K562 (cell line): ENCODE measurements around the gene OR2S2. TPM values are rescaled to one million over a fixed set of nuclear protein-coding genes. Genes with fewer than 3 reads are reported as not detected.

ENCODE experiments used
- ATAC-seq: fragments of 200-7000 bp; cut with Tn5 transposase; 3 replicates; pipeline ENCODE4 v1.9.1; 2020; ENCODE audit warnings: moderate library complexity
- BruUV-seq: library from RNA; stranded (reverse); fragments of 400-500 nt; replicated peaks from 2 replicates; lab custom pipeline; 2021; lab: Mats Ljungman, UMichigan
- CTCF ChIA-PET: fragments of 300-600 bp; formaldehyde crosslinking; extraction: SDS; loops from one replicate; lab custom pipeline; 2021; ENCODE audit warnings: low intra/inter-chr PET ratio; lab: Yijun Ruan, JAX
- POLR2A ChIA-PET: fragments of 300-600, 350-650 bp; sonication (Branson Sonifier 250); formaldehyde crosslinking; extraction: SDS; loops from one replicate; lab custom pipeline; 2021; ENCODE audit warnings: antibody characterized with exemption, inconsistent platforms; lab: Yijun Ruan, JAX
- DNase-seq, 4 experiments: peaks; one replicate each; pipeline versions ENCODE4 v3.0.0 to v3.0.0-alpha.2; 2011 to 2018; ENCODE audit warnings: low spot score in 3 of 4, mixed read lengths in 3 of 4; ENCODE audit errors: extremely low read depth in 1 of 4
- FAIRE-seq: peaks from 2 replicates; lab custom pipeline; 2011; peaks lifted over from hg19 to GRCh38; lab: Jason Lieb, UNC
- H2AFZ ChIP-seq: 2 replicates; pipeline ENCODE4 v1.6.0; 2011; ENCODE audit warnings: low read depth, low read length, control low read depth, inconsistent platforms
- H3K27ac ChIP-seq: fragments of 200-600 bp; 3 replicates; pipeline ENCODE4 v1.8.0; 2011; ENCODE audit warnings: low read depth, mild to moderate bottlenecking, control low read depth, inconsistent platforms, low read length, moderate library complexity, mixed read lengths; ENCODE audit errors: extremely low read depth
- H3K27me3 ChIP-seq, 2 experiments: fragments of 300-600 bp in 1 of 2; 2 replicates in 1 of 2; 3 replicates in 1 of 2; pipeline versions ENCODE4 v1.6.0 to v1.8.0; 2011; ENCODE audit warnings: inconsistent platforms in 2 of 2, low read length in 2 of 2, mild to moderate bottlenecking in 1 of 2, mixed read lengths in 1 of 2, moderate library complexity in 1 of 2; ENCODE audit not compliant: control insufficient read depth in 2 of 2, insufficient read depth in 2 of 2
- H3K36me3 ChIP-seq: fragments of 300-600 bp; 3 replicates; pipeline ENCODE4 v1.8.0; 2011; ENCODE audit warnings: mild to moderate bottlenecking, low read length, inconsistent platforms; ENCODE audit not compliant: control insufficient read depth, insufficient read depth
- H3K4me1 ChIP-seq, 2 experiments: fragments of 200-600 bp in 1 of 2; replicated peaks in 1 of 2; 2 replicates in 1 of 2; 3 replicates in 1 of 2; pipeline versions ENCODE4 v1.5.1 to v1.8.0; 2011; ENCODE audit warnings: inconsistent platforms in 2 of 2, low read length in 2 of 2, mild to moderate bottlenecking in 1 of 2, mixed read lengths in 1 of 2, moderate library complexity in 1 of 2; ENCODE audit not compliant: control insufficient read depth in 2 of 2, insufficient read depth in 2 of 2
- H3K4me2 ChIP-seq: 2 replicates; pipeline ENCODE4 v1.6.1; 2011; ENCODE audit warnings: low read length, control low read depth, inconsistent platforms, mixed read lengths; ENCODE audit not compliant: insufficient read depth
- H3K4me3 ChIP-seq: fragments of 200-600 bp; sonication (generic), shearing (Covaris generic); 2 replicates; pipeline ENCODE4 v1.5.1; 2016; ENCODE audit warnings: control low read depth, inconsistent platforms
- H3K79me2 ChIP-seq: fragments of 200-600 bp; 3 replicates; pipeline ENCODE4 v1.8.0; 2011; ENCODE audit warnings: low read length, inconsistent platforms; ENCODE audit not compliant: control insufficient read depth, insufficient read depth
- H3K9ac ChIP-seq, 2 experiments: 2 replicates each; pipeline versions ENCODE4 v1.6.0 to v1.6.1; 2011; ENCODE audit warnings: low read depth in 2 of 2, low read length in 2 of 2, control low read depth in 1 of 2, inconsistent platforms in 1 of 2, mild to moderate bottlenecking in 1 of 2, mixed read lengths in 1 of 2; ENCODE audit not compliant: insufficient read depth in 1 of 2
- H3K9me1 ChIP-seq: one replicate; pipeline ENCODE4 v1.6.0; 2011; ENCODE audit warnings: inconsistent platforms, mild to moderate bottlenecking, low read length, moderate library complexity; ENCODE audit not compliant: control insufficient read depth, insufficient read depth
- H3K9me3 ChIP-seq: replicated peaks from 2 replicates; pipeline ENCODE4 v1.5.1; 2011; ENCODE audit warnings: low read depth, low read length, inconsistent platforms; ENCODE audit not compliant: control insufficient read depth, insufficient read depth
- H4K20me1 ChIP-seq: replicated peaks from 2 replicates; pipeline ENCODE4 v1.6.1; 2011; ENCODE audit warnings: low read length, inconsistent platforms, mixed read lengths; ENCODE audit not compliant: control insufficient read depth, insufficient read depth
- CTCF ChIP-seq, 3 experiments: IDR thresholded peaks in 2 of 3; conservative IDR thresholded peaks in 1 of 3; 2 replicates each; pipeline ENCODE4 v1.5.1; 2011 to 2012; ENCODE audit warnings: low read length in 3 of 3, mild to moderate bottlenecking in 3 of 3, control low read depth in 2 of 3, improper control_type of control experiment in 1 of 3, inconsistent platforms in 1 of 3, low read depth in 1 of 3, mixed read lengths in 1 of 3, moderate library complexity in 1 of 3; ENCODE audit not compliant: insufficient read depth in 2 of 3
- PRDM10 ChIP-seq: fragments of 450-650 bp; IDR thresholded peaks from 2 replicates; pipeline ENCODE4 v1.6.1; 2018; ENCODE audit not compliant: partially characterized antibody
- TRIM25 ChIP-seq: fragments of 450-650 bp; IDR thresholded peaks from 2 replicates; pipeline ENCODE4 v1.7.0; 2016; ENCODE audit warnings: borderline replicate concordance
- ZNF609 ChIP-seq: sonication (generic); formaldehyde crosslinking; IDR thresholded peaks from 2 replicates; pipeline ENCODE4 v1.8.1; 2023; ENCODE audit warnings: missing genetic modification reagents, mild to moderate bottlenecking, borderline replicate concordance
- WGBS: fragments of 100-300 bp; shearing (Covaris generic); methylation state at CpG from one replicate; pipeline ENCODE4 v1.1.6; 2016; ENCODE audit warnings: low coverage, mixed read lengths; ENCODE audit not compliant: insufficient coverage; ENCODE audit errors: missing lambda C conversion rate; 5-methylcytosine and 5-hydroxymethylcytosine counted together
- in situ Hi-C: fragments of 300-500 bp; cut with MboI; formaldehyde crosslinking; loops from 4 replicates; pipeline ENCODE4 v1.15.0; 2018; ENCODE audit warnings: inconsistent platforms, mixed read lengths
- intact Hi-C: fragments of 100-400 bp; cut with micrococcal nuclease; formaldehyde crosslinking; loops from 2 replicates; pipeline ENCODE4 v1.14.2; 2022
- polyA plus RNA-seq, 8 experiments: library from polyadenylated mRNA; depleted of rRNA in 4 of 8; stranded (reverse) in 5 of 8; unstranded in 3 of 8; fragments of >200 nt; fragmentation: Nextera tagmentation in 2 of 8; fragmentation: Illumina TruSeq in 1 of 8; extraction: Ambion mirVana in 2 of 8; extraction: Trizol in 1 of 8; gene quantifications; 2 replicates each; pipeline versions ENCODE4 v1.2.1 to v1.2.3, GENCODE V29; 2011 to 2014; ENCODE audit warnings: inconsistent platforms in 1 of 8, missing spikeins in 1 of 8
- total RNA-seq, 7 experiments: library from RNA; depleted of rRNA in 6 of 7; stranded (reverse); fragments of >200 nt in 6 of 7; fragmentation: Illumina TruSeq in 2 of 7; extraction: Trizol in 2 of 7; gene quantifications; 2 replicates each; pipeline versions ENCODE4 v1.2.1 to v1.2.3, GENCODE V29; 2011 to 2021; ENCODE audit warnings: low replicate concordance in 1 of 7

OR2S2 gene
- total and polyA plus RNA-seq, 9 of the 15 experiments (the other 6 are each of a cell fraction or from before 2014, with no cell fraction given), result not detected

- Histone ChIP-seq H3K9me3 (no peaks in the 10 kb centered on the region), H3K27me3 (no peaks in the 10 kb centered on the region), H3K79me2 (no peaks in the 10 kb centered on the region), H3K27ac (no peak overlapping the region), H3K4me1 (peaks cover 19 to 56% of the 10 kb centered on the region in 2 experiments; a peak in 4 of 5 replicates), H3K9me1 (no peaks in the 10 kb centered on the region), H3K36me3 (no peaks in the 10 kb centered on the region), H2AFZ (no peak overlapping the region), H3K9ac (peak overlapping the region in 1 of 2 experiments; percentile 9; a peak in 1 of 4 replicates), H3K4me2 (no peak overlapping the region), H4K20me1 (no peaks in the 10 kb centered on the region), H3K4me3 (no peak overlapping the region)
- ATAC-seq (peak; percentile 20; the same call in 1 of the 3 replicates), DNase-seq (no peak), FAIRE-seq (no peak)
- peak; percentile 19 for TF ChIP-seq PRDM10
- TF ChIP-seq ZNF609 (CRISPR knock-in tag), result no peak
- peak in 1 of 3 experiments; percentile 11; a peak in 2 of 6 replicates for TF ChIP-seq CTCF (IDR thresholded peaks at IDR 0.05 in 2 of 3, conservative IDR thresholded peaks at IDR 0.05 in 1 of 3; ENCODE audit: insufficient read depth in 2 of 3, low read depth in 1 of 3, low read length in 3 of 3)
- no peak for TF ChIP-seq TRIM25
- in situ Hi-C loops, result no loop called here
- intact Hi-C loops, result no loop called here
- BruUV-seq, result no TSS peak
- 77% methylated on average over 19 of the region's 34 CpGs for WGBS
- ChIA-PET CTCF (interaction anchor here (0.5 to 0.8 kb wide), 3 partner anchors 26 to 154 kb away, joined by 3 read pairs; no protein-coding TSS in a partner anchor), POLR2A (no interaction called here)
Measured at GRCh38 chr9:35909687-35910612, 48.0 kb downstream of the OR2S2 start.
